Liver (tissue), 9 donors: Measurements from ENCODE around the gene PSME3IP1. TPM values are rescaled to one million over a fixed set of nuclear protein-coding genes. Genes with fewer than 3 reads are reported as not detected.

Experiments
- DNase-seq: peaks from one replicate; pipeline ENCODE4 v3.0.0-alpha.2; 2017; ENCODE audit warnings: low spot score
- H3K27ac ChIP-seq, 2 donors: one replicate each; pipeline ENCODE4 v1.7.0; 2013; ENCODE audit warnings: inconsistent platforms in 2 of 2, low read length in 2 of 2, control low read depth in 1 of 2, low read depth in 1 of 2, mild to moderate bottlenecking in 1 of 2
- H3K27me3 ChIP-seq, 4 donors: one replicate each; pipeline versions ENCODE4 v1.6.1 to v1.7.0; 2013; ENCODE audit warnings: low read length in 3 of 4, inconsistent platforms in 1 of 4, mild to moderate bottlenecking in 1 of 4, moderate library complexity in 1 of 4; ENCODE audit not compliant: control insufficient read depth in 4 of 4, insufficient read depth in 4 of 4
- H3K36me3 ChIP-seq, 4 donors: one replicate each; pipeline versions ENCODE4 v1.6.1 to v1.7.0; 2013; ENCODE audit warnings: low read length in 3 of 4, mild to moderate bottlenecking in 3 of 4, low read depth in 1 of 4, moderate library complexity in 1 of 4; ENCODE audit not compliant: control insufficient read depth in 4 of 4, insufficient read depth in 3 of 4
- H3K4me1 ChIP-seq, 4 donors: one replicate each; pipeline versions ENCODE4 v1.6.1 to v1.7.0; 2013; ENCODE audit warnings: low read length in 3 of 4, mild to moderate bottlenecking in 3 of 4, moderate library complexity in 1 of 4; ENCODE audit not compliant: control insufficient read depth in 4 of 4, insufficient read depth in 4 of 4
- H3K4me3 ChIP-seq, 3 donors: one replicate each; pipeline versions ENCODE4 v1.6.1 to v1.7.0; 2013; ENCODE audit warnings: low read length in 3 of 3, control low read depth in 1 of 3, low read depth in 1 of 3, mild to moderate bottlenecking in 1 of 3
- H3K9ac ChIP-seq, 2 donors: one replicate each; pipeline ENCODE4 v1.7.0; 2013; ENCODE audit warnings: low read length in 2 of 2, mild to moderate bottlenecking in 2 of 2, moderate library complexity in 2 of 2, control low read depth in 1 of 2, low read depth in 1 of 2
- H3K9me3 ChIP-seq, 4 donors: one replicate each; pipeline versions ENCODE4 v1.6.1 to v1.7.0; 2013; ENCODE audit warnings: low read length in 3 of 4; ENCODE audit not compliant: control insufficient read depth in 4 of 4
- ATF3 ChIP-seq: IDR thresholded peaks from 2 replicates; pipeline ENCODE4 v1.6.1; 2016; ENCODE audit warnings: antibody characterized with exemption
- CTCF ChIP-seq: fragments of 150-350 bp; IDR thresholded peaks from 2 replicates; pipeline ENCODE4 v1.5.1; 2017; ENCODE audit warnings: improper control_type of control experiment, low read depth, low read length; ENCODE audit not compliant: missing input control
- EGR1 ChIP-seq, 2 donors: IDR thresholded peaks; 2 replicates each; pipeline ENCODE4 v1.6.1; 2016 to 2018; ENCODE audit warnings: antibody characterized with exemption in 2 of 2, low read depth in 2 of 2
- FOXA1 ChIP-seq: IDR thresholded peaks from 2 replicates; pipeline ENCODE4 v1.6.1; 2016; ENCODE audit warnings: antibody characterized with exemption
- FOXA2 ChIP-seq: IDR thresholded peaks from 2 replicates; pipeline ENCODE4 v1.6.1; 2016; ENCODE audit warnings: antibody characterized with exemption
- GABPA ChIP-seq, 2 donors: IDR thresholded peaks in 1 of 2; conservative IDR thresholded peaks in 1 of 2; 2 replicates each; pipeline ENCODE4 v1.6.1; 2016; ENCODE audit warnings: antibody characterized with exemption in 2 of 2, mild to moderate bottlenecking in 1 of 2, moderate library complexity in 1 of 2
- HNF4A ChIP-seq, 2 donors: conservative IDR thresholded peaks; 2 replicates each; pipeline ENCODE4 v1.6.1; 2016; ENCODE audit warnings: antibody characterized with exemption in 2 of 2, mild to moderate bottlenecking in 2 of 2
- HNF4G ChIP-seq: IDR thresholded peaks from 2 replicates; pipeline ENCODE4 v1.6.1; 2016; ENCODE audit warnings: antibody characterized with exemption
- JUND ChIP-seq, 2 donors: IDR thresholded peaks; 2 replicates each; pipeline ENCODE4 v1.6.1; 2016; ENCODE audit warnings: antibody characterized with exemption in 2 of 2
- MAX ChIP-seq: IDR thresholded peaks from 2 replicates; pipeline ENCODE4 v1.6.1; 2016; ENCODE audit warnings: antibody characterized with exemption
- NR2F2 ChIP-seq: IDR thresholded peaks from 2 replicates; pipeline ENCODE4 v1.6.1; 2016; ENCODE audit warnings: antibody characterized with exemption
- RAD21 ChIP-seq, 2 donors: IDR thresholded peaks; 2 replicates each; pipeline ENCODE4 v1.6.1; 2016; ENCODE audit warnings: antibody characterized with exemption in 2 of 2, mild to moderate bottlenecking in 2 of 2
- REST ChIP-seq: IDR thresholded peaks from 2 replicates; pipeline ENCODE4 v1.6.1; 2016; ENCODE audit warnings: antibody characterized with exemption, mild to moderate bottlenecking
- RXRA ChIP-seq, 2 donors: IDR thresholded peaks; 2 replicates each; pipeline ENCODE4 v1.6.1; 2017 to 2018; ENCODE audit warnings: antibody characterized with exemption in 2 of 2, mild to moderate bottlenecking in 1 of 2
- SP1 ChIP-seq: IDR thresholded peaks from 2 replicates; pipeline ENCODE4 v1.6.1; 2018; ENCODE audit warnings: antibody characterized with exemption, mild to moderate bottlenecking
- TAF1 ChIP-seq: conservative IDR thresholded peaks from 2 replicates; pipeline ENCODE4 v1.6.1; 2016; ENCODE audit warnings: antibody characterized with exemption, mild to moderate bottlenecking
- YY1 ChIP-seq: IDR thresholded peaks from 2 replicates; pipeline ENCODE4 v1.6.1; 2016; ENCODE audit warnings: antibody characterized with exemption, mild to moderate bottlenecking
- ZBTB33 ChIP-seq: IDR thresholded peaks from 2 replicates; pipeline ENCODE4 v1.6.1; 2016; ENCODE audit warnings: antibody characterized with exemption
- WGBS: extraction: QIAGEN DNeasy Blood & Tissue Kit; methylation state at CpG from one replicate; pipeline ENCODE4 v1.1.7; 2013; 5-methylcytosine and 5-hydroxymethylcytosine counted together
- polyA plus RNA-seq, 2 donors: library from polyadenylated mRNA; stranded (reverse) in 1 of 2; unstranded in 1 of 2; fragments of 200-250 nt in 1 of 2; fragments of >200 nt in 1 of 2; fragmentation: Nextera tagmentation in 1 of 2; extraction: Ambion mirVana in 1 of 2; gene quantifications; one replicate each; pipeline versions ENCODE4 v1.2.1 to v1.2.3, GENCODE V29; 2013 to 2015
- total RNA-seq, 2 donors: library from RNA; depleted of rRNA; stranded (reverse); fragments of >200 nt; gene quantifications; one replicate each; pipeline ENCODE4 v1.2.3, GENCODE V29; 2014
- donor health status: healthy.
- donor health status: healthy.
- donor health status: healthy.
- donor health status: healthy.
- donor health status: healthy.

PSME3IP1 gene
- total and polyA plus RNA-seq, 4 donors, result 25.0 to 34.7 (median 25.8) TPM

- WGBS, result 97% methylated on average over 7 of the region's 7 CpGs
- no peak overlapping the region for H3K4me3 ChIP-seq
Measured at GRCh38 chr16:57225978-57226377, 40.1 kb upstream of the PSME3IP1 start.

More at GRCh38 chr16:57225978-57226377, 40.1 kb upstream of the PSME3IP1 start:
- TF ChIP-seq RAD21 (IDR thresholded peaks at IDR 0.05) (no peak), EGR1 (IDR thresholded peaks at IDR 0.05; ENCODE audit: low read depth in 2 of 2) (no peak), JUND (IDR thresholded peaks at IDR 0.05) (no peak), FOXA1 (no peak), TAF1 (no peak), SP1 (no peak), REST (no peak), YY1 (no peak), RXRA (IDR thresholded peaks at IDR 0.05) (no peak), NR2F2 (no peak), MAX (no peak), CTCF (no peak), GABPA (IDR thresholded peaks at IDR 0.05 in 1 of 2, conservative IDR thresholded peaks at IDR 0.05 in 1 of 2) (no peak), ZBTB33 (no peak), HNF4A (conservative IDR thresholded peaks at IDR 0.05) (no peak), ATF3 (no peak), FOXA2 (no peak), HNF4G (no peak)
- Histone ChIP-seq H3K9ac (no peak overlapping the region), H3K36me3 (peaks cover 20 to 76% (median 58%) of the 10 kb centered on the region in 4 donors), H3K4me1 (no peaks in the 10 kb centered on the region), H3K27me3 (no peaks in the 10 kb centered on the region), H3K27ac (no peak overlapping the region), H3K9me3 (no peaks in the 10 kb centered on the region)
- no peak for DNase-seq
